IPS-11a (cell line): ENCODE data around the gene SAG.
"Not testable (repeated sequence)": the region's sequence is repeated elsewhere in the genome, so short reads cannot be mapped to it uniquely, and the experiment has no call there.

ENCODE experiments used
- H3K4me3 ChIP-seq: one replicate; pipeline ENCODE4 v1.5.1; 2013; ENCODE audit warnings: low read depth, low read length, control low read depth

Gene SAG

GRCh38 chr2:233328922-233329321 lies 21.3 kb downstream of the SAG start:
- H3K4me3 ChIP-seq: no peak overlapping the region

GRCh38 chr2:233329489-233330135 lies 22.0 kb downstream of the SAG start:
- H3K4me3 ChIP-seq: no peak overlapping the region

DNA sequence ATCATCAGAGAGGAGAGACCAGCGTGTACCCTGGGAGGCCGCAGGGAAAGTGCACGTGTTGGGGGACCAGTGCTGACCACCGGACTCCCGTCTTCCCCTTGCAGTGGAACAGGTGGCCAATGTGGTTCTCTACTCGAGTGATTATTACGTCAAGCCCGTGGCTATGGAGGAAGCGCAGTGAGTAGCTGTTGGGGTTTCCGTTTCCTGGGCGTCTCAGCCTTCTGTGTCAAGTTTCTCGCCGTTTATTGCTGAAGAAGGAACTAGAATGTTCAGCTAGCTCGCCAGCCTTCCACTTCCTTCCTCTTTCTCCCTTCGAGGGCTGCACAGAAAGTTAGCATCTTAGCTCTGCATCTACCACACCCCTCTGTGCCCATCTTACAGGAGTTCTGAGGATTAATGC lies 23.9 kb downstream of the SAG start:
- H3K4me3 ChIP-seq: no peak overlapping the region

DNA sequence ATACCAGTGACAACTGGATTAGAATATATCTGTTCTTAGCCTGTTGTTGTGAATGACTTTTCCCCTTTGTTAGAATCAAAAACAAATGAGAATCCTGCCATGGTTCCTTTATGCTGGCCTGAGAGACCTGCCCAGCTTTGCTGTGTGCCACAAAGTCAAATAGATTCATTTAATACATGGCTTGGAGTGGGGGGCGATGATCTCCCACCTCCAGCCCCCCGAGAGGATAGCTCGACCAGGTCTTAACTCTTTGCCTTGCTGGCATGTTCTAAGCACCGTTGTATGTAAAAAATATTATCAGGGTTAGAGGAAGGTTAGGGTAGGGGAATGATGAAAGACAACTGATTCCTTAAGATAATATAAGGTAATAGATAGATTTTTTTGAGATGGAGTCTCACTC lies 24.5 kb downstream of the SAG start:
- H3K4me3 ChIP-seq: no peak overlapping the region

- no peak overlapping the region for H3K4me3 ChIP-seq
Observed at GRCh38 chr2:233334915-233335314, 27.3 kb downstream of the SAG start.

GRCh38 chr2:233336091-233336490 lies 28.5 kb downstream of the SAG start:
- not testable (repeated sequence) for H3K4me3 ChIP-seq

DNA sequence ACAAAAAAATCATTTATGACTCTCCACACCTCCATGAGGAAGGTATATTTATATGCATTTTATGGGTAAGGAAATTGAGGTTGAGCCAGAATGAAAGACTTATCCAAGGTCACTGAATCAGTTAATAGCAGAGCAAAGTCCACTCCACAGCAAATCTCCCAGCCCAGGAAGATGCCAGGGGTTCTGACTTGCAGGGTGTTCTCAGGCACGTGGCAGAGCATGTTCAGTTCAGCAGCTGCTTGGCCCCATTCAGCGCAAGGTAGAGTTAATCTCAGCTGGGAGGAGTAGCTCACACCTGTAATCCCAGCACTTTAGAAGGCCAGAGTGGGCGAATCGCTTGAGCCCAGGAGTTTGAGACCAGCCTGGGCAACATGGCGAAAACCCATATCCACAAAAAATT lies 28.9 kb downstream of the SAG start:
- no peak overlapping the region for H3K4me3 ChIP-seq

GRCh38 chr2:233338046-233338445 lies 30.4 kb downstream of the SAG start:
- no peak overlapping the region for H3K4me3 ChIP-seq

DNA sequence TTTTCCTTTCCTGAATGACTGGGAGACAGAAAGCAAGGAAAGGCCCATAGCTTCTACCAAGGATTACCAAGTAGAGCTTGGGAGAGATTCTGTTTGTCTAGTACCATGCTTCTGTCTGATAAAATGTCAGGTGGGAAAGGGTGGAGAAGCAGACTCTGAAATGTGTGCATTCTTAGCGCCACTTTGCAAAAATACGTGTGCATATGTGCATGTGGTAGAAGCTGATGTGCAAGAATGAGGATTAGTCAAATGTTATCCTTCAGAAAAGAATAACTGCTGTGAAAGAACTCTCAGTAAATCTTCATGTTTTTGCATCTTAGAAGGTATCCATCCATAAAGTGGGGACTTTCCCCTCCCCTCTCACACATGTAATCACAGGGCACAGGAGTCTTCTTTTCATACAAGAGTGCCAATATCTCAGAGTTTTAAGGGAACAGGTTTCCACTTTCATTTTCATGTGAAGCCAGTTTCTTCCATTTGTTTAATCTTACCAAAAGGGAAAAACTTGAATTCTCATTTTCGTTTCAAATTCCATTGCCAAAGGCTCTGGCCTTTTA lies 31.3 kb downstream of the SAG start:
- H3K4me3 ChIP-seq: no peak overlapping the region

DNA sequence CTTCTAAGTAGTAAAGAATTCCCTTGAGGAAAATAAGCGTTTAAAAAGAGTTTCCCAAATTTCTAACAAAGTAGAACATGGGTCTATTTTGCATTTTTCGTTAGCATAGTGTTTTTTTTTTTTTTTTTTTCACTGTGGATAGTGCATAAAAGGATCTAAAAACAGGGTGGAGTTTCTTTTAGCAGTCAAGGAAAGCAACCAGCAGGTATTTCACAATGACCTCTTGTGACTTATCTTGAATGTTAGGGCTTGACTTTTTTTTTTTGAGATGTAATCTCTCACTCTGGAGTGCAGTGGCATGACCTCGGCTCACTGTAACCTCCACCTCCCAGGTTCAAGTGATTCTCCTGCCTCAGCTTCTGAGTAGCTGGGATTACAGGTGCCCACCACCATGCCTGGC lies 31.8 kb downstream of the SAG start:
- no peak overlapping the region for H3K4me3 ChIP-seq

DNA sequence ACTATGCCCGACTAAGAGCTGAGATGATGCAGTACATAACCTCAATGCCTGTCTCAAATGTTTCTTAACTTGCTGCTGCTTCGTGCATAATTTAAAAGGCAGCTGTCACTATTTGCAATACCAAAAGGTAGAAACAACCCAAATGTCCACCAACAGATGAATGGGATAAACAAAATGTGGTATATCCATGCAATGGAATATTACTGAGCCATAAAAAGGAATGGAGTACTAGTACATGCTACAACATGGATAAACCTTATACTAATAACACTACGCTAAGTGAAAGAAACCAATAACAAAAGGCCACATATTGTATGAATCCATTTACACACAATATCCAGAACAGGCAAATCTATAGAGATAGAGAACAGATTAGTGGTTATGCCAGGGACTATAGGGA lies 33.7 kb downstream of the SAG start:
- H3K4me3 ChIP-seq: no peak overlapping the region

DNA sequence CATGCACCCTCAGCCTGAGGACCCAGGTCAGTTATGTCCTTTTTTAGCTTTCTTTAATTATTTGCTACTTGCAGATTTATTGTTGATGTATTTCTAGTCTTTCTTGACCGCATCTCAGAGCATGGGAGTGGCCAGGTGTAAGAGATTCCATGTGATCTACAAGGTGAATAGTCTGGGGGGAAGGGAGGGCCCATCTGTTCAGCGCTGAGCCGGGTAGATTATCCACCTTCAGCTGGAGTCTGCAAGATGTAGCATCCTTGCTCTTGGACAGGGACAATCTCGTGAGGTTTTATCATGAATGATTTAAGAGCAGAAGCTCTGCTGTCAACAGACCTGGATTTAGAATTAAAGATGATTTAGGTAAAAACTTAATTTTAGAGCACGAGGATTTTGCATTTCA lies 34.7 kb downstream of the SAG start:
- H3K4me3 ChIP-seq: no peak overlapping the region

DNA sequence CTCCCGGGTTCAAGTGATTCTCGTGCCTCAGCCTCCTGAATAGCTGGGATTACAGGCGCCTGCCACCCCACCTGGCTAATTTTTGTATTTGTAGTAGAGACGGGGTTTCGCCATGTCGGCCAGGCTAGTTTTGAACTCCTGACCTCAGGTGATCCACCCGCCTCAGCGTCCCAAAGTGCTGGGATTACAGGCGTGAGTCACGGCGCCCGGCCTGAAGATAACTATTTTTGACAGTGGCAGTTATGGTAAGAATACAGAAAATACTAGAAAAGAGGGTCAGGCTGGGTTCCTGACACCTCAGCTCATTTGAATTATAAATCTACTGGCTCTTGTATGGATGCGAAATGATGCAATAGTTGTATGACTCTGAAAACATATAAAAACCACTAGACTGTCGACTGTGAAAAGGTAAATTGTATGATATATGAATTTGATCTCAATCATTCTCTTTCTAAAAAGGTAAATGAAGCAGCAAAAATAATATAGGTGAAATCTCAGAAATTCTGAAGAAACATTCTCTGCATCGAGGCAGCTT lies 35.6 kb downstream of the SAG start:
- H3K4me3 ChIP-seq: no peak overlapping the region

DNA sequence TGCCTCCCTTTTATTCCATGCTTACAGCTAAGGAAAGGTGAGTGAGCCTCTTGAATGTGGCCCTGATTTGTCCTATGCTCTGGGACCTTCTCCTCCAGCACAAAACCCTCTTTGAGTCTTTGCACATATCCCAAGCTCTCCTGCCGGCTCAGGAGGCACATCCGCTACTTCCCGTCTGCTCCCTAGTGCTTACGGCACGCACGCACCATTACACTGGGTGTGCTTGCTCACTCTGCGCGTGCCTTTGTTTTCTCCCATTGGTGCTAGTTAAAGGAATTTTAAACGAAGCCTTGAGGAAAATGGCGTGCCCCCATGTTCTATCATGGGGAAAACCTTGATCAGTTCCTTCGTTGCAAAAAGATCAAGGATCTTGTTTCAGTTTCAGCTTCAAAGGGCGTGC lies 38.8 kb downstream of the SAG start:
- no peak overlapping the region for H3K4me3 ChIP-seq

- H3K4me3 ChIP-seq: no peak overlapping the region
Observed at GRCh38 chr2:233346930-233347329, 39.3 kb downstream of the SAG start.

GRCh38 chr2:233349005-233349998 lies 41.7 kb downstream of the SAG start:
- no peak overlapping the region for H3K4me3 ChIP-seq

DNA sequence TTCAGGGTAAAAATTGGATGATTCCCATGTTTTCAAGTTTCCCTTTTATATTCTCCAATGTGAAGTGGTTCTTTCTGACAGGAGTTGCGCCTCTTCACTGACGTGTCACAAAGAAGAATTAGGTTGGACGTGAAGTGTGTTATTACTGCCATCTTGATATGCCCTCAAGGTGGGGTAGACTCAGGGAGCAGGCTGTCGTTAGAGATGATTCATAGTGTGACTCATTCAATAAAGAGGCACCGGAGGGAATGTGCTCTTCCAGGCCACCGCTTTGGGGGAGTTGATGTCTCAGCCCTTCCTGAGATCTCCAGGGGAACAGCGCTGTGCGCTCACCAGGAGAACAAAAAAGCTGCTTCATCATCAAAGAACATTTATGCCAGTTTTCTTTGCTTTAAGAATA lies 43.1 kb downstream of the SAG start:
- H3K4me3 ChIP-seq: no peak overlapping the region

DNA sequence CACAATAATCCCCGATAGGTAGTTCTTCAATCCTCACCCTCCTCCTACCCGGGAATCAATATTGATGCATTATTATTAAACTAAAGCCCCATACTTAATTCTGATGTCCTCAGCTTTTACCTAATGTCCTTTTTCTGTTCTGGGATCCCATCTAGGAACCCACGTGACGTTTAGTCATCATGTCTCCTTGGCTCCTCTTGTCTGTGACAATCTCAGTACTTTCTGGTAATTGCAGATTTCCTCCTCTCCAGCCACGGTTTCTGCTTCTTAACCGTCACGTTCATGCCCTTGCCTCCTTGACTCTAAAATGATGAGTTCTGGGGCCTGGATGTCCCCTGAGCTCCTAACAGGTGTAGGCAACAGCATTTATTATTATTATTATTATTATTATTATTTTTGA lies 43.8 kb downstream of the SAG start:
- no peak overlapping the region for H3K4me3 ChIP-seq

- no peak overlapping the region for H3K4me3 ChIP-seq
Observed at GRCh38 chr2:233352141-233352842, 44.7 kb downstream of the SAG start.

DNA sequence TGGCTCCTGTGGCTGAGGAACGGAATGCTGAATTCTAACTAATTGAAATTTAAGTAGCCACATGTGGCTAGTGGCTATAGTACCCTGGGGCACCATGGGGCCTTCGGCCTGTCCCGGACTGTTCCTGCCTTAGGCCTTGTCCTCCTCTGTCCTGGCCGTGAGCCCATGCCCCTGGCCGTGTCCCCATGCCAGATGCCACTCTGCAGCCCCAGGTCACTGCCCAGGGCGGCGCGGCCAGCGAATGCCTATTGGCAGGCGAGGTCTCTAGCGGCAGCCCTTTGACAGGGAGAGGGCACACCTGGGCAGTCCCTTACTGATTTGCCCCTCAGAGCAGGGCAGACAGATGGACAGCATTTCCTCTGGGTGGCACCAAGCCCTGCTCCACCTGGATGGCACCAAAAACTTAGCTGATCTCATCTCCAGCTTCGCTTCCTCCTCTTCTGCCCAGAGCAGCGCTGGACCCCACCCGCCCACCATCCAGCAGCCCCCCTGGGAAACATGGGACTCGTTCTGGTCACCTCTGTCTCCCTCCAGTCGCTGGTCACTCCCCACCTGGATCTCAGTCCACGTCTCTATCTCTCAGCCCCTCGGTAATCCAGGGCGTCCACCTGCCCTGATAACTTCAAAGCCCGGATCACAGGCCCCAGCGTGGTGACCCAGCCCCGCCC lies 45.6 kb downstream of the SAG start:
- peak overlapping the region; percentile 45 for H3K4me3 ChIP-seq
